SH-SY5Y (cell line): Measurements from ENCODE around the gene OMA1.

Source experiments
- GATA2 ChIP-seq: IDR thresholded peaks from 2 replicates; pipeline ENCODE4 v1.6.1; 2011; ENCODE audit warnings: mild to moderate bottlenecking, low read depth, low read length
- GATA3 ChIP-seq: IDR thresholded peaks from 2 replicates; pipeline ENCODE4 v1.6.1; 2011; ENCODE audit warnings: low read depth, mild to moderate bottlenecking, low read length, moderate library complexity

The OMA1 gene

DNA sequence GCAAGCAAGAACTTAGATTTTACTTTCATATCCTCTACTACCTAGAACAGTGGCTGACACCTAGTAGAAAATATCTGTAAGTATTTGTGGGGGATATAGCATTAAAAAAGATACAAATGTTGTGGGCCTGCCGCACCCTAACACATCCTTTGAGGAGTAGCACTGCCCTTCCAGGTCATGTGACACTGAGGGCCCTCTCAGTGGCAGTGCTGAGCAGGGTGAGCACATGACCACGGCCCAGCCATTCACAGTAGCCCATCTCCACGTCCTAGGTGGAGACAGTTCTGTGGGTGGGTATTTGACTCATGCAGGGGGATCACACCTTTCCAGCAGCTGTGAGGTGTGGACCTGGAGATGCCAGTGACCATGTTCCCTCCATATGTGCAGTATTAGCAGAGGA, 108.9 kb downstream of the OMA1 start:
- TF ChIP-seq GATA2 (no peak), GATA3 (no peak)

- TF ChIP-seq GATA2: no peak
- TF ChIP-seq GATA3: no peak
Measured at GRCh38 chr1:58436615-58437297, 109.8 kb downstream of the OMA1 start.

GRCh38 chr1:58435376-58435775, 111.2 kb downstream of the OMA1 start:
- TF ChIP-seq GATA2 (no peak), GATA3 (no peak)

DNA sequence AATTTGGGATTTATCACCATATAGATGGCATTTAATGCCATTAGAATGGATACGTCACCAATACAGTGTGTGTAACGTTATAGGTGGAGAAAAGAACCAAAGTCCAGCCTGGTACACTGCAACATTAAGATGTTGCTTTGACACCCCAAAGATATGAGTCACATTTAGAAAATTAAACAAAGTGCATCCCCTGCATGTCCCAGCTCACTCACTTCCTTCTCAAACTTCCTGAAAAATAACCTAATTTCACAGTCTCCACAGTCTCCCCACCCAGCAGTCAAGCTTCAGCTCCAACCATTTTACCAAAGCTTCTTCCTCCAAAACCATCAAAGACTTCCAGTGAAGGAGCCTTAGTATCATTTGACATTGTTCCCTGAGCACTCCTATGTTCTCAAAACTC, 111.9 kb downstream of the OMA1 start:
- TF ChIP-seq GATA3: no peak
- TF ChIP-seq GATA2: no peak

DNA sequence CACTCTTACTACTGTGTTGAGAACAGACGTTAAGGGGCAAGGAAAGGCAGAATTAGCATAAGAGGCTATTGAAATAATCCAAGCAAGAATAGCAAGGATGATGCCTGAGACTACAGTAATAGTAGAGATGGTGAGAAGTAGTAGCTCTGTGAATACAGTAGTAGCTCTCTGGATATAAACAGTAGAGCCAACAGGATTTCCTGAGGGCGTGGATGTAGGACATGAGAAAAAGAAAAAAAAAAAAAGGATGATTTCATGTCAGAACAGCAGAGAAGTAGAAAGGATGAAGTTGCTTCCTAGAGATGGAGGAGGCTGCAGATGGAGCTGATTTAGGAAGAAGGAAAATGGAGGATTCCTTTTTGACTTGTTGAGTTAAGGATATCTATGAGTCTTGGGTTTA, 112.3 kb downstream of the OMA1 start:
- TF ChIP-seq GATA3: no peak
- TF ChIP-seq GATA2: no peak

- TF ChIP-seq GATA2: no peak
- TF ChIP-seq GATA3: no peak
Measured at GRCh38 chr1:58432851-58433668, 113.5 kb downstream of the OMA1 start.

GRCh38 chr1:58431901-58432620, 114.5 kb downstream of the OMA1 start:
- TF ChIP-seq GATA2 (no peak), GATA3 (no peak)
